Kidney (tissue), 14 donors: ENCODE measurements around the gene KCNIP1. TPM values are rescaled to one million over a fixed set of nuclear protein-coding genes. Genes with fewer than 3 reads are reported as not detected.

Source experiments
- DNase-seq, 5 donors: peaks; one replicate each; pipeline ENCODE4 v3.0.0-alpha.2; 2013 to 2020
- FAIRE-seq: peaks from 2 replicates; lab custom pipeline; 2012; peaks lifted over from hg19 to GRCh38; lab: Jason Lieb, UNC
- H3K27ac ChIP-seq, 2 donors: one replicate each; pipeline ENCODE4 v1.7.0; 2013; ENCODE audit warnings: low read depth in 2 of 2, low read length in 2 of 2, inconsistent platforms in 1 of 2
- H3K27me3 ChIP-seq: one replicate; pipeline ENCODE4 v1.7.1; 2013; ENCODE audit warnings: low read length, inconsistent platforms; ENCODE audit not compliant: control insufficient read depth, insufficient read depth
- H3K36me3 ChIP-seq, 3 donors: one replicate each; pipeline versions ENCODE4 v1.7.0 to v1.7.1; 2013; ENCODE audit warnings: low read length in 3 of 3, control low read depth in 1 of 3, inconsistent platforms in 1 of 3; ENCODE audit not compliant: insufficient read depth in 3 of 3, control insufficient read depth in 2 of 3
- H3K4me1 ChIP-seq, 3 donors: one replicate each; pipeline versions ENCODE4 v1.7.0 to v1.7.1; 2013; ENCODE audit warnings: low read length in 3 of 3, inconsistent platforms in 1 of 3, low read depth in 1 of 3; ENCODE audit not compliant: control insufficient read depth in 2 of 3, insufficient read depth in 2 of 3
- H3K4me3 ChIP-seq, 3 donors: one replicate each; pipeline versions ENCODE4 v1.7.0 to v1.8.1; 2013; ENCODE audit warnings: low read length in 3 of 3, control low read depth in 1 of 3, inconsistent platforms in 1 of 3
- H3K9ac ChIP-seq, 3 donors: one replicate each; pipeline versions ENCODE4 v1.7.0 to v1.7.1; 2013; ENCODE audit warnings: low read length in 3 of 3, control low read depth in 1 of 3, inconsistent platforms in 1 of 3
- H3K9me3 ChIP-seq, 3 donors: one replicate each; pipeline versions ENCODE4 v1.7.0 to v1.7.1; 2013; ENCODE audit warnings: low read length in 3 of 3, control low read depth in 1 of 3, inconsistent platforms in 1 of 3; ENCODE audit not compliant: control insufficient read depth in 2 of 3, insufficient read depth in 1 of 3
- intact Hi-C: fragments of 100-400 bp; cut with DNase I; formaldehyde crosslinking; loops from one replicate; pipeline ENCODE4 v1.11.1; 2022
- polyA plus RNA-seq: library from polyadenylated mRNA; stranded (reverse); fragments of 350-450 nt; fragmentation: Illumina TruSeq; extraction: RNeasy Lipid Tissue Mini Kit (QIAGEN cat#74804); gene quantifications from one replicate; pipeline ENCODE4 v1.2.3, GENCODE V29; 2014; ENCODE audit warnings: low read depth, low replicate concordance; ENCODE audit not compliant: insufficient read depth
- total RNA-seq: library from RNA; stranded (reverse); fragmentation: NEBNext Ultra II Directional; extraction: Animal tissue kit (Norgen Biotek cat#: 25700); gene quantifications from one replicate; pipeline ENCODE4 v1.2.1, GENCODE V29; 2021
- TF ChIP-seq, protein P1 (sequence below): IDR thresholded peaks from 3 replicates; pipeline ENCODE4 v1.5.1; 2012; ENCODE audit warnings: mild to moderate bottlenecking, moderate library complexity, borderline replicate concordance; ENCODE audit not compliant: insufficient read depth; ENCODE audit errors: extremely low read depth
- donor health status: control.
- donor health status: control.
- donor health status: control.
- donor health status: control.
- donor health status: control.
- donor health status: DM: yes; HTN: yes; CAD: no.
- donor health status: Normal renal cell carcinoma (clear cell type).

The KCNIP1 gene
- total and polyA plus RNA-seq, 2 donors from 2014 or later: 1.8 to 3.1 TPM

DNA sequence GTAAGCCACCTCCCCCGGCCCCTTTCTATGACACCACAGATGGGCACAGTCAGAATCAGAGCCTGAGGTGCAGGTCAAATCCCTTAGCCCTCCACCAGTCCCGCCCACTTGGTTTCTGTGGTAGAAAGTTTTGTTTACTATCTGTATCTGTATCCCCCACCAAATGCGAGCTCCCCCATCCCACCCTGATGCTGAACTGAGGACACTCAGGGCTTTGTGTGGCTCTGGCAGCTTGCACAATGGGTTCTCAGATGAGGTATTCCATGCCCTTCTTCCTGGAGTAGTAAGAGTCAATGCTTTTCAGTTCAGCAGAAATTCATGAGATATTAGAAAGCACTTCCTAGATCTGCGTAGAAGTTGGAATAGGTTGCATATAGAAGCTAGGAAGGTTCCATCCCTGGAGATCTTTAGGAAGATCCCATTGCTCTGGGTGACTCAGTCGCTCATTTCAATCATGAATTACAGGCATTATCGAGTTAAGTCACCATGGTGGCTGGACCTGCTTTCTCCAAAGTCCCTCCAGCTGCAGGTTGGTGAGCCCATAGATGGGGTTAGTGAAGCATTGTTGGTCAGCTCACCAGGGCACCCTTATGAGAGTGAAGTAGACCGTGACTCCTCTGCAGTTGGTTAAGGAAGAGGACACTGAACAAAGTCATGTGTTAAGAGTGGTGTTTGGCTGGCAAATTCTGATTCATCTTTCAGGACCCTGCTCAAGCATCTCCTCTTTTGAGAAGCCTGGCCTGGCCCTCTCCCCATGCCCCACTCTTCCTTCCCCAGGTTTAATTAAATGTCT, 10.6 kb upstream of the KCNIP1 start:
- Histone ChIP-seq H3K27ac (no peak overlapping the region), H3K4me1 (peaks cover 0 to 2% (median 0%) of the 10 kb centered on the region in 3 donors), H3K27me3 (no peaks in the 10 kb centered on the region), H3K4me3 (no peak overlapping the region), H3K9me3 (no peaks in the 10 kb centered on the region), H3K36me3 (no peaks in the 10 kb centered on the region), H3K9ac (no peak overlapping the region)
- DNase-seq (no peak), FAIRE-seq (no peak)
- TF ChIP-seq, protein P1, sequence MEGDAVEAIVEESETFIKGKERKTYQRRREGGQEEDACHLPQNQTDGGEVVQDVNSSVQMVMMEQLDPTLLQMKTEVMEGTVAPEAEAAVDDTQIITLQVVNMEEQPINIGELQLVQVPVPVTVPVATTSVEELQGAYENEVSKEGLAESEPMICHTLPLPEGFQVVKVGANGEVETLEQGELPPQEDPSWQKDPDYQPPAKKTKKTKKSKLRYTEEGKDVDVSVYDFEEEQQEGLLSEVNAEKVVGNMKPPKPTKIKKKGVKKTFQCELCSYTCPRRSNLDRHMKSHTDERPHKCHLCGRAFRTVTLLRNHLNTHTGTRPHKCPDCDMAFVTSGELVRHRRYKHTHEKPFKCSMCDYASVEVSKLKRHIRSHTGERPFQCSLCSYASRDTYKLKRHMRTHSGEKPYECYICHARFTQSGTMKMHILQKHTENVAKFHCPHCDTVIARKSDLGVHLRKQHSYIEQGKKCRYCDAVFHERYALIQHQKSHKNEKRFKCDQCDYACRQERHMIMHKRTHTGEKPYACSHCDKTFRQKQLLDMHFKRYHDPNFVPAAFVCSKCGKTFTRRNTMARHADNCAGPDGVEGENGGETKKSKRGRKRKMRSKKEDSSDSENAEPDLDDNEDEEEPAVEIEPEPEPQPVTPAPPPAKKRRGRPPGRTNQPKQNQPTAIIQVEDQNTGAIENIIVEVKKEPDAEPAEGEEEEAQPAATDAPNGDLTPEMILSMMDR: no peak
- intact Hi-C loops: no loop called here

DNA sequence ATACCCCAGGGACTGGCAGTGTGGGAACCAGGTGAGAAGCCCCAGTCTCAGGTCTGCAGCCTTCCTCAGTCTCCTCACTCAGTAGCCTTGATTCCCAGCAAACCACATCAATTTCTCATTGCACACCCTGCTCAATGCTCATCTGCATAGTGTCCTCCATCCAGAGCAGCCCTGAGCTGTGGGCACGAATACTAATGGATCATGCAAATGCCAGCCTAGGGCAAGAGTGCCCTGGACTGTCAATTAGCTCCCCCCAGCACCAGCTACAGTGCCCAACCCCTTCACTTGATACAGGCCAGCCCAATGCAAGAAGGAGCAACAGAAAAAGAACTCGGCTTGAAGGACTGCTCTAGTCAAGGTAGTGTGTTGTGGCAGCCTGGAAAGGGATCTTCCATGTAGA, 9.8 kb upstream of the KCNIP1 start:
- H3K36me3 ChIP-seq: no peaks in the 10 kb centered on the region
- H3K4me3 ChIP-seq: no peak overlapping the region
- no peaks in the 10 kb centered on the region for H3K27me3 ChIP-seq
- intact Hi-C loops: no loop called here
- no peaks in the 10 kb centered on the region for H3K9me3 ChIP-seq
- H3K27ac ChIP-seq: no peak overlapping the region
- no peak for FAIRE-seq
- no peak overlapping the region for H3K9ac ChIP-seq
- no peak for DNase-seq
- TF ChIP-seq, protein P1: no peak
- H3K4me1 ChIP-seq: no peaks in the 10 kb centered on the region

DNA sequence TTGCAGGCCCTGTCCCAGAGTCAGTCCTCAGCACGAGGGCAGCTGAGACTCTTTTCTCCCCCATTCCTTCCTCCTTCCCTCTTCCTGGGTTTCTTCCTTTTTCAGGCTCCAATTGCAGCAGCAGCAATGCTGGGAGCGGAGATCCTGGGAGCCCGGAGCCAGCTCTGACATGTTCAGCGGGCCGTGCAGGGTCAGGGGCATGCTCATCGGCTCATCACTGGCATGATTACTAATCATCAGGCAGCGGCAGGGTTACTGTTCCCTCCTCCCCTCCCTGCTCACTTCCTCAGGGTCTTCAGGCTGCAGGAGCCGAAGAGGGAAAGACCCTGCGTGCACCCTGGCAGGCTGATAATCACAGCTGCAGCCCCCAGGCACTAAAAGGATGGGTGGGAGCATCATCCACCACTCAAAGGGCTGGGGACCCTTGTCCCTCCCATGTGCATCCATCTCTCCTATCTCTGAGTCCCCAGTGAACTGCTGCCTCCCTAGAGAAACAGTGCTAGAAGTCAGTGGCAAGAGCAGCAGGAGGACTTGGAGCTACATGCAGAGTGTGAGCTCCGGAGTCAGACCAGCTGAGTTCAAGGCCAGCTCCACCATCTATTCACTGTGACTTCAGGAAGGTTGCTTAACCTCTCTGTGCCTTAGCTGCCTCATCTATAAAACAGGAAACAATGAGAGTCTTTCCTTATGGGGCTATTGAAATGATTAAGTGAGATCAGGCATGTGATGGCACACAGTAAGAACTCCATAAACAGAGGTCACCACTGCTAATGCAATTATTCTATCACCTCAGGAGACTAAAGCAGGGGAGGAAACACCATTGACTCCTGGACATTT, 7.8 kb upstream of the KCNIP1 start:
- intact Hi-C loops: no loop called here
- H3K4me3 ChIP-seq: no peak overlapping the region
- FAIRE-seq (no peak), DNase-seq (peak in 3 of 5 donors; percentile 51 to 71 (median 63))
- no peaks in the 10 kb centered on the region for H3K4me1 ChIP-seq
- no peaks in the 10 kb centered on the region for H3K27me3 ChIP-seq
- no peak overlapping the region for H3K27ac ChIP-seq
- peaks cover 0 to 5% (median 0%) of the 10 kb centered on the region in 3 donors for H3K9me3 ChIP-seq
- no peaks in the 10 kb centered on the region for H3K36me3 ChIP-seq
- H3K9ac ChIP-seq: no peak overlapping the region
- TF ChIP-seq, protein P1: no peak
